Measurements from ENCODE around the gene MYBPC2. TPM values are rescaled to one million over a fixed set of nuclear protein-coding genes. Genes with fewer than 3 reads are reported as not detected.
A peak's percentile ranks its signal among the peaks of the same experiment; 100 is the strongest.

Gene MYBPC2
- total RNA-seq, 6 experiments from 2014 or later = 0.12 to 0.56 (median 0.30) TPM; not detected in 3

DNA sequence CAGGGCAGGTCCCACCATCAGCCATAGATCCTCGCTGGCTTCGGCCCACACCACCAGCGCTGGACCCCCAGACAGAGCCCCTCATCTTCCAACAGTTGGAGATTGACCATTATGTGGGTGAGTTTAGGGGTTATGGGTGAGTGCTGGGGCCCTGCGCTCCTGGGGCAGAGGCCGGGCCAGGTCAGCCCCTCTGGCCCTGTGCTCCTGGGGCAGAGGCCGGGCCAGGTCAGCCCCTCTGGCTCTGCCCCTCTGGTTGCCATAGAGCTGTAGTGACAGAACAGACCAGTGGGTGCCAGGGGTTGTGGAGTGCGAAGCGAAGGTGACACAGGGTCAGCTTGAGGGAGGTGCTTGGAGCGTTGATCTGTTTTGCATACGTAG, 33.3 kb upstream of the MYBPC2 start:
- Histone ChIP-seq H3K4me1 (no peaks in the 10 kb centered on the region), H3K27ac (no peak overlapping the region), H3K4me3 (no peak overlapping the region), H3K27me3 (no peaks in the 10 kb centered on the region), H3K9me3 (no peaks in the 10 kb centered on the region), H3K36me3 (no peaks in the 10 kb centered on the region)
- intact Hi-C loops (cut with DNase I) = no loop called here
- no peak for TF ChIP-seq POLR2A (IDR thresholded peaks at IDR 0.05)
- TF ChIP-seq, protein P1, sequence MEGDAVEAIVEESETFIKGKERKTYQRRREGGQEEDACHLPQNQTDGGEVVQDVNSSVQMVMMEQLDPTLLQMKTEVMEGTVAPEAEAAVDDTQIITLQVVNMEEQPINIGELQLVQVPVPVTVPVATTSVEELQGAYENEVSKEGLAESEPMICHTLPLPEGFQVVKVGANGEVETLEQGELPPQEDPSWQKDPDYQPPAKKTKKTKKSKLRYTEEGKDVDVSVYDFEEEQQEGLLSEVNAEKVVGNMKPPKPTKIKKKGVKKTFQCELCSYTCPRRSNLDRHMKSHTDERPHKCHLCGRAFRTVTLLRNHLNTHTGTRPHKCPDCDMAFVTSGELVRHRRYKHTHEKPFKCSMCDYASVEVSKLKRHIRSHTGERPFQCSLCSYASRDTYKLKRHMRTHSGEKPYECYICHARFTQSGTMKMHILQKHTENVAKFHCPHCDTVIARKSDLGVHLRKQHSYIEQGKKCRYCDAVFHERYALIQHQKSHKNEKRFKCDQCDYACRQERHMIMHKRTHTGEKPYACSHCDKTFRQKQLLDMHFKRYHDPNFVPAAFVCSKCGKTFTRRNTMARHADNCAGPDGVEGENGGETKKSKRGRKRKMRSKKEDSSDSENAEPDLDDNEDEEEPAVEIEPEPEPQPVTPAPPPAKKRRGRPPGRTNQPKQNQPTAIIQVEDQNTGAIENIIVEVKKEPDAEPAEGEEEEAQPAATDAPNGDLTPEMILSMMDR (IDR thresholded peaks at IDR 0.05) = no peak
- DNase-seq = no peak
- ATAC-seq = peak in 1 of 4 donors; percentile 32
- 90% methylated on average over 2 of the region's 10 CpGs for WGBS (ENCODE audit: insufficient coverage, low coverage, low lambda C conversion rate, missing lambda C conversion rate)

DNA sequence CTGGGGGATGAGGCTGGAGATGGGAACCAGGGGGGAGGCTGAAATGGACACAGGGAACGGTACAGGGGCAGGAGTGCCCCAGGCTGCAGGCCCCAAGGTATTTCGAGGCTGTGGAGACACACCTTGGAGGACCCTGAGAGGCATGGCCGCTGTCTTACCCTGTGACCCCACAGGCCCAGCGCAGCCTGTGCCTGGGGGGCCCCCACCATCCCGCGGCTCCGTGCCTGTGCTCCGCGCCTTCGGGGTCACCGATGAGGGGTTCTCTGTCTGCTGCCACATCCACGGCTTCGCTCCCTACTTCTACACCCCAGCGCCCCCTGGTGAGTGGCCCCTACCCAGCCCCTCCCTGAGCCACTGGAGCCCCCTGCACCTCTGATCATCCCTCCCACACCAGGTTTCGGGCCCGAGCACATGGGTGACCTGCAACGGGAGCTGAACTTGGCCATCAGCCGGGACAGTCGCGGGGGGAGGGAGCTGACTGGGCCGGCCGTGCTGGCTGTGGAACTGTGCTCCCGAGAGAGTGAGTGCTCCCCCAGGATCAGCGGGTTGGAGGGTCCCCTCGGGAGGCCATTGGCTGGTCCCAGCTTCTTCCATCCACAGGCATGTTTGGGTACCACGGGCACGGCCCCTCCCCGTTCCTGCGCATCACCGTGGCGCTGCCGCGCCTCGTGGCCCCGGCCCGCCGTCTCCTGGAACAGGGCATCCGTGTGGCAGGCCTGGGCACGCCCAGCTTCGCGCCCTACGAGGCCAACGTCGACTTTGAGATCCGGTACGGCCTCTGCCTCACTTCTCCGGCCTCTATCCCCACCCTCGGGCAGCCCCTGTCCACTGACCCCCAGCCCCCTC, 30.9 kb upstream of the MYBPC2 start:
- no peak for DNase-seq
- Histone ChIP-seq H3K9me3 (no peaks in the 10 kb centered on the region), H3K27ac (no peak overlapping the region), H3K4me3 (no peak overlapping the region), H3K4me1 (no peaks in the 10 kb centered on the region), H3K36me3 (no peaks in the 10 kb centered on the region), H3K27me3 (no peaks in the 10 kb centered on the region)
- TF ChIP-seq, protein P1 (IDR thresholded peaks at IDR 0.05) = no peak
- TF ChIP-seq POLR2A (IDR thresholded peaks at IDR 0.05) = no peak
- WGBS (ENCODE audit: insufficient coverage, low coverage, low lambda C conversion rate, missing lambda C conversion rate) = no CpG with 5 or more reads among the region's 48 CpGs
- ATAC-seq = no peak
- intact Hi-C loops (cut with DNase I) = no loop called here

DNA sequence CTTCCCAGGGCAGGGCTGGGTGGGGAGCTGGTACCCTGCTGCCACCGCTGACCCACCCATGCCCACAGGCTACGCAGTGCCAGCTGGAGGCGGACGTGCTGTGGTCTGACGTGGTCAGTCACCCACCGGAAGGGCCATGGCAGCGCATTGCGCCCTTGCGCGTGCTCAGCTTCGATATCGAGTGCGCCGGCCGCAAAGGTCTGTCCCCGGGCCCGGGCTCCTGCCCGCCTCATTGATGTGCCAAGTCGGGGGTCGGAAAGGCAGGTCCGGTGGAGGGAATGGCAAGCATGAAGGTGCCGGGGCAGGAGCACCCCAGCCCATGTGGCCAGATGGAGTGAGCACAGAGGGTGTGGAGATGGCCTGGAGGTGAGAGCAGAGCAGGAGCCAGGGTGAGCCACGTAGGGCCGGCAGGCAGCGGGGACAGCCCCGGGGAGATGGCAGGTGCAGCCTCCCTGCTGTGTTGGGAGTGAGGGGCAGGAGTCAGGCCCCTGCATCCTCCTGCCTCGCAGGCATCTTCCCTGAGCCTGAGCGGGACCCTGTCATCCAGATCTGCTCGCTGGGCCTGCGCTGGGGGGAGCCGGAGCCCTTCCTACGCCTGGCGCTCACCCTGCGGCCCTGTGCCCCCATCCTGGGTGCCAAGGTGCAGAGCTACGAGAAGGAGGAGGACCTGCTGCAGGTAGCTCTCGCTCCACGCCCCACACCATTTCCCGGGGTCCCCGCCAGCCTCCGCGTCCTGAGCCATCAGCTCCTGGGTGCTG, 30.0 kb upstream of the MYBPC2 start:
- DNase-seq = peak in 1 of 3 donors; percentile 43
- Histone ChIP-seq H3K36me3 (no peaks in the 10 kb centered on the region), H3K27ac (no peak overlapping the region), H3K27me3 (no peaks in the 10 kb centered on the region), H3K4me3 (no peak overlapping the region), H3K4me1 (no peaks in the 10 kb centered on the region), H3K9me3 (no peaks in the 10 kb centered on the region)
- intact Hi-C loops (cut with DNase I) = no loop called here
- TF ChIP-seq, protein P1 (IDR thresholded peaks at IDR 0.05) = no peak
- no peak for TF ChIP-seq POLR2A (IDR thresholded peaks at IDR 0.05)
- ATAC-seq = no peak
- 98% methylated on average over 8 of the region's 41 CpGs for WGBS (ENCODE audit: insufficient coverage, low coverage, low lambda C conversion rate, missing lambda C conversion rate)

DNA sequence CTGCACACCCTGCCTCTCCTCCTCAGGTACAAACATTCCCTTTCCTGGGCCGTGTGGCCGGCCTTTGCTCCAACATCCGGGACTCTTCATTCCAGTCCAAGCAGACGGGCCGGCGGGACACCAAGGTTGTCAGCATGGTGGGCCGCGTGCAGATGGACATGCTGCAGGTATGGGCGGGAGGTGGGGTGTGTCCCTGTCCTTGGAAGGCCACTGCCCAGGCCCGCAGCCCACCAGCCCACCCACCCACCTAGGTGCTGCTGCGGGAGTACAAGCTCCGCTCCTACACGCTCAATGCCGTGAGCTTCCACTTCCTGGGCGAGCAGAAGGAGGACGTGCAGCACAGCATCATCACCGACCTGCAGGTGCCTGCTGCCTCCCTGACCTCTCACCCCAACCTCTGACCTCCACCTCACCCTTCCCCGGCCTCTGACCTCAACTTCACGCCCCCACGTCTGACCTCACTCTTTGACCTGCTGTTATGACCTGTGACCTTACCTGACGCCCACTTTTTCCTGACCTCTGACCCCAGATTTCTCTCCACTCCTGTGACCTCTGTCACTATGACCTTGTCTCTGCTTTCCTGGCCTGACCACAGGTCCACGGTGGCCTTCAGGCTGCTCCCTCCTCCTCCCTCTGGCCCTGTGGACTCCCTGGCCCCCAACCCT, 26.4 kb upstream of the MYBPC2 start:
- Histone ChIP-seq H3K4me1 (no peaks in the 10 kb centered on the region), H3K9me3 (no peaks in the 10 kb centered on the region), H3K27me3 (no peaks in the 10 kb centered on the region), H3K4me3 (no peak overlapping the region), H3K27ac (no peak overlapping the region), H3K36me3 (no peaks in the 10 kb centered on the region)
- DNase-seq = peak in 1 of 3 donors; percentile 43
- 66% methylated on average over 7 of the region's 22 CpGs for WGBS (ENCODE audit: insufficient coverage, low coverage, low lambda C conversion rate, missing lambda C conversion rate)
- TF ChIP-seq, protein P1 (IDR thresholded peaks at IDR 0.05) = no peak
- no peak for TF ChIP-seq POLR2A (IDR thresholded peaks at IDR 0.05)
- ATAC-seq = no peak
- intact Hi-C loops (cut with DNase I) = no loop called here

All from right lobe of liver (tissue), 6 donors.